Stomach smooth muscle (tissue), 2 donors: ENCODE measurements around the gene C1orf226.

Experiments used
- H3K27ac ChIP-seq: one replicate; pipeline ENCODE4 v1.7.0; 2013; ENCODE audit warnings: mild to moderate bottlenecking, low read length, inconsistent platforms
- H3K27me3 ChIP-seq, 2 donors: one replicate each; pipeline ENCODE4 v1.7.0; 2013; ENCODE audit warnings: low read length in 2 of 2; ENCODE audit not compliant: insufficient read depth in 2 of 2, control insufficient read depth in 1 of 2
- H3K36me3 ChIP-seq, 2 donors: one replicate each; pipeline ENCODE4 v1.7.0; 2013; ENCODE audit warnings: low read length in 2 of 2; ENCODE audit not compliant: control insufficient read depth in 2 of 2, insufficient read depth in 2 of 2
- H3K4me1 ChIP-seq: one replicate; pipeline ENCODE4 v1.7.0; 2013; ENCODE audit warnings: low read length; ENCODE audit not compliant: control insufficient read depth, insufficient read depth
- H3K4me3 ChIP-seq, 2 donors: one replicate each; pipeline ENCODE4 v1.7.0; 2013; ENCODE audit warnings: low read length in 2 of 2
- H3K9ac ChIP-seq, 2 donors: one replicate each; pipeline ENCODE4 v1.7.0; 2013; ENCODE audit warnings: low read length in 2 of 2, mild to moderate bottlenecking in 1 of 2
- H3K9me3 ChIP-seq, 2 donors: one replicate each; pipeline ENCODE4 v1.7.0; 2013; ENCODE audit warnings: low read length in 2 of 2; ENCODE audit not compliant: control insufficient read depth in 2 of 2
- donor health status: healthy.
- donor health status: Pancreatic carcinoma.

The C1orf226 gene

GRCh38 chr1:162373541-162374260, 7.8 kb upstream of the C1orf226 start:
- Histone ChIP-seq H3K36me3 (no peaks in the 10 kb centered on the region), H3K27ac (no peak overlapping the region), H3K4me1 (no peaks in the 10 kb centered on the region), H3K9ac (no peak overlapping the region), H3K4me3 (no peak overlapping the region), H3K27me3 (no peaks in the 10 kb centered on the region), H3K9me3 (no peaks in the 10 kb centered on the region)

- Histone ChIP-seq H3K9me3 (no peaks in the 10 kb centered on the region), H3K4me1 (no peaks in the 10 kb centered on the region), H3K27me3 (no peaks in the 10 kb centered on the region), H3K27ac (no peak overlapping the region), H3K36me3 (no peaks in the 10 kb centered on the region), H3K9ac (no peak overlapping the region), H3K4me3 (no peak overlapping the region)
These were observed 7.1 kb upstream of the C1orf226 start for GRCh38 chr1:162374406-162374805.

- no peaks in the 10 kb centered on the region for H3K9me3 ChIP-seq
- H3K27ac ChIP-seq, result no peak overlapping the region
- H3K27me3 ChIP-seq, result no peaks in the 10 kb centered on the region
- H3K36me3 ChIP-seq, result no peaks in the 10 kb centered on the region
- no peak overlapping the region for H3K9ac ChIP-seq
- no peak overlapping the region for H3K4me3 ChIP-seq
- no peaks in the 10 kb centered on the region for H3K4me1 ChIP-seq
These were observed 6.1 kb upstream of the C1orf226 start for GRCh38 chr1:162375463-162375862.

DNA sequence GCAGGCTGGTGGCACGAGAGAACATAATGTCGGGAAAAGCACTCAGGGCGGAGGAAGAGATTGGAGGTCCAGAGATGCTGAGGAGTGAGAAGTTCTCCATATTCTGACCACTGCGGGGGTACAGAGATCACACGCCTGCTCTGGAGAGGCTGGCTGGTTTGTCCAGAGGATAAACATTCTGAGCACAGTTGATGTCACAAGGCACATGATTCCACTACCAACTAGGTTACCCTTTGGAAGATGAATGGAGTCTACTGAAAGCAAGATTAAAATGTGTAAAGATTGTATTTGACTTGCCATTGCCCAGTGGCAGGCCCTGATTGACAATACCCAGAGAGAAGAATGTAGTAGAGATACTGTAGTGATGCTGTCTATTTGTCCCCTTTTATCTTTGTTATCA, 4.8 kb upstream of the C1orf226 start, which contains the start of gene SPATA46:
Gene SPATA46, minus strand, starts transcription at position 164 of the 400 bp plus-strand sequence. Its CDS starts 64 bp downstream, at position 100.
- Histone ChIP-seq H3K4me1 (no peaks in the 10 kb centered on the region), H3K27ac (no peak within 1 kb of the TSS), H3K4me3 (no peak within 1 kb of the TSS), H3K9ac (no peak within 1 kb of the TSS), H3K27me3 (no peaks in the 10 kb centered on the region), H3K36me3 (no peaks in the 10 kb centered on the region), H3K9me3 (no peaks in the 10 kb centered on the region)

- H3K4me3 ChIP-seq, result no peak overlapping the region
- H3K9me3 ChIP-seq, result no peaks in the 10 kb centered on the region
- no peaks in the 10 kb centered on the region for H3K36me3 ChIP-seq
- peaks cover 0 to 2% of the 10 kb centered on the region in 2 donors for H3K27me3 ChIP-seq
- H3K27ac ChIP-seq, result no peak overlapping the region
- H3K9ac ChIP-seq, result no peak overlapping the region
- H3K4me1 ChIP-seq, result no peaks in the 10 kb centered on the region
These were observed 1.3 kb upstream of the C1orf226 start for GRCh38 chr1:162380061-162380846.

DNA sequence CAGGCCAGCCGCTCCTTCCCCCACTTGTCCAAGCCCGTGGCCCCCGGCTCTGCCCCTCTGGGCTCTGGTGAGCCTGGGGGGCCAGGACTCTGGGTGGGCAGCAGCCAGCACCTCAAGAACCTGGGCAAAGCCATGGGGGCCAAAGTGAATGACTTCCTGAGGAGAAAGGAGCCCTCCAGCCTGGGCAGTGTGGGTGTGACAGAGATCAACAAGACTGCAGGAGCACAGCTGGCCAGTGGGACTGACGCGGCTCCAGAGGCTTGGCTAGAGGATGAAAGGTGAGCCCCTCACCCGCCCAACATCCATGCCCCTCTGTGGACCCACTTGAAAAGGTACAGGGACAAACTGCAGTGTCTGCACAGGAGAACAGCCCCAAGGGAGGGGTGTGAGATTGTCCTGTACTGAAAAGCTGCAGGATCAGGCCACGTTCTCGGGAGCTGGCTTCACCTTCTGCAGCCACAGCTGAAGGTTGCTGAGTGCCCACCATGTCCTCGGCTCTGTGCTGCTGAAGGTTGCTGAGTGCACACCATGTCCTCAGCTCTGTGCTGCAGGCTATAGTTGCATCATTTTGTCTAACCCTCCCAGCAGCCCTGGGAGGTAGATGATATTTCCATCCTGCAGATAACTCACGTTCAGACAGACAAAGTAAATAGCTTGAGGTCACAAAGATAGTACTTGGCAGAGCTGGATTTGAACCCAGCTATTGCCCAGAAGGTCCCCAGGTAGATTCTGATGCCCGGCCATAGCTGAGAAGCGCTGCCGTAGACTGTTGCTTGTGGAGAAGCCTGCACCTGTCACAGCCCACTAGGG, 618 bp downstream of the C1orf226 start:
- no peaks in the 10 kb centered on the region for H3K36me3 ChIP-seq
- no peak overlapping the region for H3K27ac ChIP-seq
- peaks cover 0 to 2% of the 10 kb centered on the region in 2 donors for H3K27me3 ChIP-seq
- H3K9ac ChIP-seq, result no peak overlapping the region
- H3K4me3 ChIP-seq, result no peak overlapping the region
- no peaks in the 10 kb centered on the region for H3K4me1 ChIP-seq
- H3K9me3 ChIP-seq, result no peaks in the 10 kb centered on the region

- Histone ChIP-seq H3K4me3 (no peak overlapping the region), H3K4me1 (no peaks in the 10 kb centered on the region), H3K27ac (no peak overlapping the region), H3K36me3 (no peaks in the 10 kb centered on the region), H3K9me3 (no peaks in the 10 kb centered on the region), H3K27me3 (peaks cover 0 to 4% of the 10 kb centered on the region in 2 donors), H3K9ac (no peak overlapping the region)
These were observed 1.6 kb downstream of the C1orf226 start for GRCh38 chr1:162383091-162383490.

- H3K36me3 ChIP-seq, result no peaks in the 10 kb centered on the region
- no peaks in the 10 kb centered on the region for H3K4me1 ChIP-seq
- peaks cover 0 to 4% of the 10 kb centered on the region in 2 donors for H3K27me3 ChIP-seq
- H3K27ac ChIP-seq, result no peak overlapping the region
- H3K9ac ChIP-seq, result no peak overlapping the region
- H3K9me3 ChIP-seq, result no peaks in the 10 kb centered on the region
- no peak overlapping the region for H3K4me3 ChIP-seq
These were observed 2.0 kb downstream of the C1orf226 start for GRCh38 chr1:162383516-162383915.

DNA sequence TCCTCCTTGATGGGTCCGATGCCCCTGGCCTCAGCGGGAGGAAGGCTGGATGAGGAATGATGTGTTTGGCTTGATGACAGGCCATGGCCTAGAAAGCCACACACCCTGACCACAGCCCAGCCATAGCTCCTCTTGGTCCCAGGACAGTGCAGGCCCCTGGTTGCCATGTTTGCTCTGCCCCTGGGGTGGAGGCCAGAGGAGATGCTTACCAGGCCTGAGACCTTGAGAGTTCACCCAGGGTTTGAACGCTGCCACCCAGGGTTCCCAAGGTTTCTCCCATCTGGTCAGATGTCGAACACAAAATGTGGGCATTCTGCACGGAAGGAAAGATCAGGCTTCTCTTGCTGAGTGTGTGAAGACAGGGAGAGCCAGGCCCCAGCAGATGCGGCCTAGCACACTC, 2.6 kb downstream of the C1orf226 start:
- no peaks in the 10 kb centered on the region for H3K9me3 ChIP-seq
- H3K4me1 ChIP-seq, result no peaks in the 10 kb centered on the region
- no peak overlapping the region for H3K27ac ChIP-seq
- H3K27me3 ChIP-seq, result peaks cover 0 to 4% of the 10 kb centered on the region in 2 donors
- H3K9ac ChIP-seq, result no peak overlapping the region
- H3K4me3 ChIP-seq, result no peak overlapping the region
- H3K36me3 ChIP-seq, result no peaks in the 10 kb centered on the region

DNA sequence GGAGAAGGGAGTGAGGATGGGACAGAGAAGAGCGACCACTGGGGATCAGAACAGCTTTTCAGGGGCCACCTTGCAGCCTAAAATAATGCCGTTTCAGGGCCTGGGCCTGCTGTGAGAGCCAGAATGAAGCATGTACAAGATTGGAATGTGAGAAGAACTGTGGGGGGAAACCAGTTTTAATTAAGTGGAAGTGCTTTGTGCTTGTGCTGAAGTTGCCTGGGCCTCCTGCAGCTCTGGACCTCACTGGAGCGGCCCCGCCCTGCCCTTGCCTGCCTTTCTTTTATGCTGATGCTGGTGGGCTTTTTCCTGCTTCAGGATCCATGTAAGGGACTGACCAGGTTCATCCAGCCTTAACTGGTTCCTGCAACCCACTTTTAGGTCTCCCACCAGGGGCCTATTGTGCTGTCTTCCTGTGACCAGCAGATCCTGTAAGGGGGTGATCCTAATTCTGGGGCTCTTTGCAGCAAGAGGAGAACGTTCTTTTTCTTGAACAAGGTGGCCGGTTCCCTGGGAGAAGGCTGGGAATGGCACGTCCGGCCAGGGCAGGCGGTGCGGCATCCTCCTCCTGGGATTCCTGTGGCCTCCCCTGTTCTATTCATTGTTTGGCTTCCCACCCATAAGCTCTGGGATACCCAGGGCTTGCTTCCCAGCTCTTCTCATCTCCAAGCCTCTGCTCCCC, 3.2 kb downstream of the C1orf226 start:
- Histone ChIP-seq H3K9ac (no peak overlapping the region), H3K9me3 (no peaks in the 10 kb centered on the region), H3K27ac (no peak overlapping the region), H3K4me3 (no peak overlapping the region), H3K4me1 (no peaks in the 10 kb centered on the region), H3K36me3 (no peaks in the 10 kb centered on the region), H3K27me3 (peaks cover 0 to 5% of the 10 kb centered on the region in 2 donors)
